ENCODE results near the gene MESP2.
"Not testable (repeated sequence)": the region's sequence is repeated elsewhere in the genome, so short reads cannot be mapped to it uniquely, and the experiment has no call there.

Gene MESP2

DNA sequence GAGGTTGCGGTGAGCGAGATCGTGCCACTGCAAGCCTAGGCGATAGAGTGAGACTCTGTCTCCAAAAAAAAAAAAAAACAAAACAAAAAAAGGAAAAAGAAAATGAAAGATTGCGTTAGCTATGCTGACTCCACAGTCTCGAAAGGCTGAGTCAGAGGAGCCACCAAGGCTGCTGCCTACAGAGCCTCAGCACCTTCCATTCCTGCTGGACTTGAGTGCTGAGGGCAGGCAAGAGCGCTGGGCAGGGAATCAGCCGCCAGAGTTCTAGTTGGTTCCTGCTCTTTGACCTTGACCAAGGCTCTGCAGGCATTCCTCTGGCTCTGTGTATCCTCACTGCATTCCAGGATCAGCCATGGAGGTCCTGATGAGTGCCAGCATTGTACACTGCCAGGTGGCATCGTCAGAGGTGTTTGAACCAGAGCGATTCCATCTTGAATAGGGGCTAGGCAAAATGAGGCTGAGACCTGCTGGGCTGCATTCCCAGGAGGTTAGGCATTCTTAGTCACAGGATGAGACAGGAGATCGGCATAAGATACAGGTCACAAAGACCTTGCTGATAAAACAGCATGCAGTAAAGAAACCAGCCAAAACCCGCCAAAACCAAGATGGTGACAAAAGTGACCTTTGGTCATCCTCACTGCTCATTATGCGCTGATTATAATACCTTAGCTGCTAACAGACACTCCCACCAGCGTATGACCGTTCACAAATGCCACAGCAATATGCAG lies 5.9 kb downstream of the MESP2 start:
- no peak for DNase-seq

- not testable (repeated sequence) for DNase-seq
Measured at GRCh38 chr15:89782619-89782950, 6.5 kb downstream of the MESP2 start.

DNA sequence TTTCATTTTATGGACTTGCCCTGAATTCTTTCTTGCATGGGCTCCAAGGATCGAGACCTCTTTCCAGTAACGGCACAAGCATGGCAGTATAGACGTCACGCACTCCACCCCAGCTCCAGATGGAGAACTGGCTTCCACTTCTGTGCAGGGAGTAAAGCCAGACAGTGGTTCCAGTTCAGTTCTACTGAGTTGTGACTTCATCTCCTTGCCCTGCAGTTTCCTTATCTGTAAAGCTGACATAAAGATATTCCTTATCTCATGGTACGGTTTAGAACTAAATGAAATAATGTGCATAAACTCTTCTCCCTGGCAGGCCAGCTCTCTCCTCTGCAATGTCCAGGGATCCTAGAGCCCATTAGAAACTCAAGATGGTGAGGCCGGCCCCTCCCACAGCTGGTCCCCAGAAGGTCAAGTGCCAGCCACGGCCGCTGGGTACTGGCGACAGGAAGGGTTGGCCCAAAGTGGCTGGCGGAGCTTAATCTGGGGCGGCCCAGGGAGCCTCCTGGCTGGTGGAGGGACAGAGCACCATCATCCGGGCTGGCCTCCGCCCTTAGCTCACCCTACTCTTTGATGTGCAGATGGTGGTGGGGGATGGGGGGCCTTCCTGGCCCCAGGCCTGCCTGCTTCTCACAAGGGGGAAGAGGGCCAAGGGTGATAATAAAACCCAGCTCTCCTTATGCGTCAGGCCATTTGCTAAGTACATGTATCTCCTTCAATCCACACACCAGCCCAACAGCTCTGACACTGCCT lies 7.2 kb downstream of the MESP2 start:
- no peak for DNase-seq

- no peak for DNase-seq
Measured at GRCh38 chr15:89783861-89784685, 7.9 kb downstream of the MESP2 start.

DNA sequence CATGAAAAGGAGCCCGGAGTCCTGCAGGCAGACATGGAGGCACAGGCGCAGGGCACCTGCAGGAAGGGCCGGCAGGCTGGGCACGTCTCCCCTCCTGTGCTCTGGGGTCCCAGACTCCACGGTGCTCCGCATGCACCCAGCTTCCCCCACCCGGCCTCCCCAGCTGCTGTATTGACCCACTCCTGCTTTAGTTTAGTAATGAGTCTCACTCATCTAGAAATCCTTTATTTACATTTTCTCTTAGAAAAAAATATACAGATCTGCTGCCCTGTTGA lies 8.5 kb downstream of the MESP2 start:
- no peak for DNase-seq

DNA sequence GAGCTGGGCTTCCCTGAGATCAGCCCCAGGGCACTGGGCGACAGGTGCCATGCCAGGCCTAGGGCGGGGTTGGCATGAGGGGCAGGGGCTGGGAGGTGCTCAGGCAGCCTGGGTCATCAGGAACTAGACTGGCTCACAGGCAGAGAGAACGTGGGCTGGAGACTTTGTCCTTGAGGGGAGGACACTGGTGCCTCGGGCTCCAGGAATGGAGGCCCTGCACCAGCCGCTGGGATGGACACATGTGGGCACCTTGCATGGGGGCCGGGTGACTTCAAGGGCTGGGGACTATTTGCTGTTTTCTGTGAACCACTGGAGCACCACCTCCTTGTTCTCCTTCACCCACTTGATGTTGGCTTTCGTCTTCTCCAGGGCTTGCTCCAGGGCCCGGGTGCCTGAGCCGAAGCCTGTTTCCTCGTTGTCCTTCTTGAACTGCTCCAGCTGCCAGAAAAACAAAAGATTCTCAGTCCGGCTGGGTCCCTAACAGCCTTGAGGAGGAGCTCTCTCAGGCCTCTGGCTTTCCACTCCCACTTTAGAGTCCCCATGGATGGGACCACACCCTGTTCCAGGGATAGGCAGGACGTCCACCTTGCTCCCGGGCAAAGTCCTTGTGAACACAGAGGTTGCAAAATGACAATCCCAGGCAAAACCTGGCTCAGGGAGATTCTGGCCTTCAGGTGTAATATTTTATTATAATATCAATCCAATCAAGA lies 9.1 kb downstream of the MESP2 start:
- no peak for DNase-seq

GRCh38 chr15:89785774-89786140 lies 9.6 kb downstream of the MESP2 start:
- no peak for DNase-seq

DNA sequence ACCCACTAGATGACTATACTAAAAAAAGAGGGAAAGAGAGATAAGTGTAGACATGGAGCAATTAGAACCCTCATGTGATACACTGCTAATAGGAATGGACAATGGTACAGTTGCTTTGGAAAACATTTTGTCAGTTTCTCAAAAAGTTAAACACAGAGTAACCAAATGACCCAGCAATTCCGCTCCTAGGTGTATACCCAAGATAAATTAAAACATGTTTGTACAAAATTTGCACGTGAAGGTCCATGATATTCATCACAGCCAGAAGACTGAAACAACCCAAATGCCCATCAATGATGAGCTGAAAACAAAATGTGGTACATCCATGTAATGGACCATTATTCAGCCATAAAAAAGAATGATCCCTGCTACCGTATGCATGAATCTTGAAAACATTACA lies 11.8 kb downstream of the MESP2 start:
- DNase-seq: no peak

- DNase-seq: not testable (repeated sequence)
Measured at GRCh38 chr15:89788585-89788984, 12.5 kb downstream of the MESP2 start.

DNA sequence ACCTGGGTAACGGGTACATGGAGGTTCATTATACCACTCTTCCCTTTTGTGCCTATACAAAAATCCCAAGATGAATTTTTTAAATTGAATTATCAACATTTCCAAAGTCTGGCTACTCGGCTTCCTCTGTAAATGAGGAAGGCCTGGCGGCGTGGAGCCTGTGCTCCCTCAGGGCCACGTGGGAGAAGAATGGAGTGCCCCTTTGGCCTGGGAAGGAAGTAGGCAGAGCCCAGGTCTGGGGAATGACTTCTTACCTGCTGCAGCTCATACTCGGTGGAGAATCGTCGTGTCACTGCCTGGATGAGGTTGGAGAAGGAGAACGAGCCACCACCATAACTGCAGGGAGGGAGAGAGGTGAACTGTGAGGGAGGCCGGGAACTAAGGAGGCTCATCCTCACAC lies 14.1 kb downstream of the MESP2 start:
- DNase-seq: no peak

- DNase-seq: no peak
Measured at GRCh38 chr15:89790661-89791060, 14.5 kb downstream of the MESP2 start.

DNA sequence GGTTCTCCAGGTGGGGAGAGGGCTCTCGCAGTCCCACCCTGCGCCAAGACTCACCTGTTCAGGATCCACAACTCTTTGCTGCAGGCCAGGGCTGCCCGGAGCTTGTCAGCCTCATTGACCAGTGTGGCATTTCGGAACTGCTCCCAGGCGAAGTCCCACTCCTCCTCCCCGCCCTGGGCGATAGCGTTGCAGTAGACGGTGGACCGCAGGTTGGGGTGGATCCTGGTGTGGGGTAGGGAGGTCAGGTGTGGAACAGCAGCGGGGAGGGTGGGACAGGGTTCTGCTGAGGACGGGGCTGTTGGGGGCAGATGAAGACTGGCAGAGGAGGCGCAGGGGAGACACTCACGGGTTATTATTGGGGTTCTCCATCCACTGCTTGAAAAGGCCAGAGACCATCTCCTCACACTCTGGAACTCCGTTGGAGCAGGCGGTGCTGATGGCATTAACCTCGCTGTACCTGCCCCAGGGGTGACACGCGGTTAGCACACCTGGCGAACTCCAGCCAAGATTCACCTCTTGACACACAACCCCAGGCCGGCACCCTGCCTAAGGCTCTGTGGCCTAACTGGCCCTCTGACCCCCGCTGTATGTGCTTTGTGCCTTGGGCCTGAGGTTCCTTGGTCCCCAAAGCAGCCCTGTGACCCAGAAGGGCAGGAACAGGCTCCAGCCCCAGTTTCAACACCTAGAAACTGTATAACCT lies 16.1 kb downstream of the MESP2 start:
- no peak for DNase-seq

DNA sequence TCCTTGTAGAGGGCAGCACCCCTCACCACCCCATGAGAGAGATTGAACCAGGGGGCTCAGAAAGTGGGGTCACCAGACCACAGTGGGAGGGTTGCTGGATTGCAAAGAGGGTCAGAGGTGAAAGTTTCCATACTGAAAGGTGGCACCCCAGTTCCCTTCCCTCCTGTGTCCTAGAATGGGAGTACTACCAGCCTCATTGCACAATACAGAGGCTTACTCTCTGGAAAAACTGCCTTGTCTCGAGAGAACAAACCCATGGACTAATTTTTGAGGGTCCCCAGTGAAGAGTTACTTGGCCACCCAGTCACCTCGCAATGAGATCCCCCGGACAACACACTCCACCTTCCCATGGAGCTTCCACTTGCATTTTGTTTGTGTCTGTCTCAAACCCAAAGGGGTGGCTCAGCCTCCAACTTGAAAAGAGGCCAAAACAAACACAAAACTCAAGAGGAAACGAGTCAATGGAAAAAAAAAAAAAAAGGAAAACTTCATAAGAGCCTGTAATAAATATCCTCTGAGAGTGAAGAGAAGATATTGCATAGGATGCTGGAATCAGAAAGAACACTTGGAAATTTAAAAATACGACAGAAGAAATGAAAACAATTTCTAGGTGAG lies 18.6 kb downstream of the MESP2 start:
- DNase-seq: no peak

- no peak for DNase-seq
Measured at GRCh38 chr15:89795996-89796395, 19.9 kb downstream of the MESP2 start.

GRCh38 chr15:89797678-89798201 lies 21.6 kb downstream of the MESP2 start:
- DNase-seq: no peak

DNA sequence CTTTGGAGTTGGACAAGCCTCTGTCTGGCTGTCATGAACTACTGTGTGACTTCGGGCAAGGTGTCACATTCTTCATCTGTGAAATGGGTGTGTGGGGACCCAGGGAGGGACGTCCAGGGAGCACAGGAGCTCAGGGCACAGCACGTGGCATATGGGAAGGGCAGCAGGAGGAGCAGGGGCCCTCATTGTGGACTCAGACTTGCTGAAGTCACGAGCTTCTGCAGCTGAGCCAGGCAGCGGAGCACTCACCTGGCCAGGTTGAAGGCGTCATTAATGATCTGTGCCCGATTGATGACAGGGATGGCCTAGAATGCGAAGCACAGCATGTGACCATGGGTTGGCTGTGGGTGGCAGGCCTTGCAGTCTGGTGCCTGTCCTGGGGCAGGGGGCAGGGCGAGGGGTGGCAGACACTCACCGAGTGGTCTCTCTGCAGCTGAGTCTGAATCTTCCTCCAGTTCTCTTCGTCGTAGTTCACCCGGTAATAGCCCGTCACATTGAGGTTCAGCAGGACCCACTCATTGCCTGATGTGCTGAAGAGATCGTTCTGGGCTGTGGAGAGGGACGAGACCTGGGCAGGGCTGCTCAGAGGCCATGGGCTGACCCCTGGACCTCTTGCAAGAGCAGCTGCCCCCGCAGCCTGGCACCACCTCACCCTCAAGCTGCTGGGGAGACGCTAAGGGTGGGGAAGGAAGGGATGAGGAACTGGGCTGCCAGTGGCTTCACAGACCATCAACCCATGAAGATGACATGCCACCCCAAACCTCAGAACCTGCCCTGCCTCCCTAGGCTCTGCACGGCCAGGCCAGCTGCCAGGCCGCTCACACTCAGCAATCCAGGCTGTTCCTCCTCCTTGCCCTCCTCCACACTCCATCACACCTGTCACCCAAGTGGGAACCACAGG lies 23.1 kb downstream of the MESP2 start:
- DNase-seq: no peak

- no peak for DNase-seq
Measured at GRCh38 chr15:89799918-89800498, 23.9 kb downstream of the MESP2 start.

DNA sequence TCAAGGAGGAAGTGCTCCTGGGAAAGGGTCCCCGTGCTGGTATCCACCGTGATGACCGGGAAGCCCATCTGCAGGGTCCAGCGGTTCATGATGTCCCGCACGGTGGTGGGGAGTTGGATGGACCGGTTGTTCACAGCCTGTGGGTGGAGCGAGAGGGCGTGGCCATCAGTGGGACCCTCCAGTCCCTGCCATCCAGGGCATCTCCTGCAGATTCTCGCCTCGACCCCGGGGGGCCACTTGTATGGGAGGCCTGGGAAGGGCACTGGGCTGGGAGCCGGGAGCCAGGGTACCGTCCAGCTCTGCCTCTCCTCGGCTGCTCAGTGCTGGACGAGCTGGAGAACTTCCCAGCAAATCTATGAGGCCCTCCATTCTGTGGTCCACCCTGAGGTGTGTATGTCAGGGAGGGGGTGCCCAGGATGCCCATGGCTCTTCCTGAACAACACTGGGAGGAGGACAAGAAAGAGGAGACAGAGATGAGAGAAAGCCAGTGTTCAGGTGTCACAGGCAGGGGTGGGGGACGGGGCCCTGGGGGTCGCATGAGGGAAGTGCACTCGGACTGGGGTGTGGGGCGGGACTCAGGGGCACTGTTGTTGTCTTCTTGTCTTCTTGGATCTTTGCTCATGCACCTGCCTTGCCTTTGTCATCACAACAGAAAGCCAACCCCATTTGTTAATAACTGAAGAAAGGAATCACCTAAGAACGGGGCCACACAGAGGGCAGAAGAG lies 25.5 kb downstream of the MESP2 start:
- DNase-seq: no peak

GRCh38 chr15:89802231-89802928 lies 26.2 kb downstream of the MESP2 start:
- no peak for DNase-seq

All from activated effector memory CD4-positive, alpha-beta T cell treated with Interleukin-2 at 50 U/mL for 16 hours (primary cell).